HG03139 (cell line): ENCODE results near the gene EPB41.
A peak's percentile ranks its signal among the peaks of the same experiment; 100 is the strongest.
"Not testable (repeated sequence)": the region's sequence is repeated elsewhere in the genome, so short reads cannot be mapped to it uniquely, and the experiment has no call there.

Experiments
- ATAC-seq: cut with Tn5 transposase; IDR thresholded peaks from one replicate; pipeline ENCODE4 v1.9.1; 2021; ENCODE audit not compliant: unreplicated experiment

The EPB41 gene

DNA sequence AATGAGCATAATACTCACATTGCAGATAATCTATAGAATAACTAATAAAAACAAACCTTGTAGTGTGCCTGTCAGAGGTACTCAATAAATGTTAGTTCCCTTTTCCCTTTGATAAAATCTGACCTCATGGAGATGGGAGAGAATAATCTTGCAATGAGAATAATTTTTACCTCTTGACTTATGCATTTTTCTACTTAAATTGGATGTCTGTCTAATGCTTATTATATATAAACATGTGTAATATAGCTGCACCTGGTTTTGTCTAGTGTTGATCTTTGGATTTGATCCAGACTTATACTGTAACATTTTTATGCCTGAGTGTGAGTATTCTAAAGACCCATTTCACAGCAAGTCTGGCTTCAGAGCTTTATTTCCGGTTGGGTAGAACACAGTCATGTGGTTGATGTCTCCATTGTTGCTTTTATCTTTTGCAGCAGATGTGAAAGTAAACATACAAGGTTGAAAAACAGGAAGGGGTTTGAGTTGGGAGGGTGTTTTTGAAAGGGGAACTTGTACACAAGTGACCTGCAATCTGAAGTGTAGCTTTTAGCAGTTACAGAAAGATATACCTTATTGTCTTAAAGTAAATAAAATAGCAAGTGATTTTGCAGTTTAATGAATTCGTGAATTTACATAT is 12.4 kb downstream of the EPB41 start:
- ATAC-seq: peak; percentile 90

DNA sequence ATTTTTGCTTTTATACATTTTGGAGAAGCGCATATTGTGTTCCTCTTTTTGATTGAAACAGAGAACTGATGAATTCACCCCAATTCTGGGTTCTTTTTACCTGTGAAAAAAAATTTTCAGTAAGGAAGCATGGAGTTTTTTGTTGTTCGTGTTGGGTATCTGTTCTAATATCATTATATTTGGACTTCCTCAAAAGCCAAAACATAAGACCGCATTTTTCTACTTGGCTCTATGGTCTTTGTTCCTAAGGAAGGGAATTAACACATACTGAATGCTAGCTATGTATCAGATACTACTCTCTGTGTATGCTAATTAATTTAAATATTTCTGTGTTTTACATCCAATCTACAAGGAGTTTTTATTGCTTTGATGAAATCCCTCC is 12.9 kb downstream of the EPB41 start:
- no peak for ATAC-seq

DNA sequence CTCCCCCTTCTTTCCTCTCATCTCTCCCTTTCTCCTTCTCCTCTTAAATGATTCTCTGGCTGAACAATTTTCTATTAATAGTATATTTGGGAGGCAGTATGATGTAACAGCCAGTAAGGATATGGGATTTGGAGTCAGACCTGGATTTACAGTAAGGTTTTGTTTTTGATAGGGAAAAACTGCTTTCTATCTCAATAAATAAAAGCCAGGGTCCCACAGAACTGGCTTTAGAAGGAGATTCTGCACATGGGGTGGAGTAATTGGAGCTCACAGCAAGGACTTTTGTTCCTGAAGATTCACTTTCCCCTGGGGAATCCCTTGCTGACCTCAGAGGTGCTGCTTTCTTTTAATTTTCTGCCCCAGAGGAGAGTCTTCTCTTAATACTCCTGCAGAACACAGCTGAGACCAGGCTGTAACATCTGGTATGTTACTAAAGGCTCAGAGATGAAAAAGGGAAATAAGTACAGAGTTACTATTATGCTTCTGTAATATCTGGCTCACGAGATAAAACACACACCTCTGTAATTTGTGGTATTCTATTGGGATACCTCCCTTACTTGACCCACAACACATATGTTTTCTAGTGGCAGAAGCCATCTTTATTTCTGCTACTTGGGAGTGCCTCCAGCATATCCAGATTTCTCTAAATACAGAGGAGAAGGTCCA is 13.4 kb downstream of the EPB41 start:
- no peak for ATAC-seq

DNA sequence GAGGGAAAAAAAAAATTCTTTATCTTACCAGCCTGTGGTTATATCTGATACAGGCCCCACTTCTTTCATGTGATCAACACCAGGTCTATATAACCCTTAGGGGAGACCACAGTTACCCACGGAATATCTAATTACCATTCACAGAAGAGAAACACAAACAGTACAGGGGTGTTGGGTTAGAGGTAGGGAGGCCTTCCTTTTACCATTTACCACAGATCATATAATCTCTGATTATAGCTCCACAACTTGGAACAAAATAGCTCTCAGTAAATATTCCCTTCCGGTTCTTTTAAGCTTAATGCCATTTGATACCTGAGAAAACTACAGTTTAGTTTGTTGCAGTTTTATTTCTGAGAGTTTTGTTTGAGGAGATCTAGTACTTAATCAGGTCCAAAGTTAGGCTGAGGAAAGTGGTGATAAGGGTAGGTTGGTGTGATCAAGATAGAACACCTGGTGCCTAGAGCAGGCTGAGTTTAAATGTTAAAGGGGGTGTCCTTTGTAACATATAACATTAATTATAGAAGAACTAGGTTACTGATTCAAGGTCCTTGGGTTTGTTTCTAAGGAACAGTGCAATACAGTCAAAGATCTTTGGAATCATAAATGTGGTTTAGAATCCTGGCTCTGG is 14.1 kb downstream of the EPB41 start:
- ATAC-seq: no peak

DNA sequence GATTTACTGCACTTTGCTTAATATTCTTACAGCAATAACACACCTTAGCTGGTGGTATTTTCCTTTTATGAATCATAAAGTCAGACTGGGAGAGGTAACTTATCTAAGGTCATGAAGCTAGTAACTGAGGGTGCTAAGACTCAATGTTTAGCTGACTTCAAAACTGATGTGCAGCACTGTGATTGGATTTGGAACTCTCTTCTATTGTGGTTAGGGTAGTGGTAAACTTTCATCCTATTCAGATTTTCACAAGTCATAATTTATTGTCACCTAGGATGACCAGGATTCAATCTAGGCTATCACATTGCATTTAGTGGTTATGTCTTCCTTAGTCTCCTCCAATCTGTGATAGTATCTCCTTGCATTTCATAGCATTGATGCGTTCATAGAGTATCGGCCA is 18.9 kb downstream of the EPB41 start:
- no peak for ATAC-seq

DNA sequence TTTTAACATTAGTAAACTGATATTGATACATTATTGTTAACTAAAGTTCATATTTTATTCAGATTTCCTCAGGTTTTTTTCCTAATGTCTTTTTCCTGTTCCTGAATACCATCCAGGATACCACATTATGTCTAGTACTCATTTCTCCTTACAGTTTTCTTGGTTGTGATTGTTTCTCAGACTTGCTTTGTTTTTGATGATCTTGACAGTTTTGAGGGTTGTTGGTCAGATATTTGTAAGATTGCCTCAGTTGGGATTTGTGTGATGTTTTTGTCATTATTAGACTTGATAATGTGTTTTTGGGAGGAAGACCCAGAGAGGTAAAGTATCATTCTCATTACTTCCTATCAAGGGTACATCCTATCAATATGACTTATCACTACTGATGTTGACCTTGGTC is 19.5 kb downstream of the EPB41 start:
- ATAC-seq: no peak

DNA sequence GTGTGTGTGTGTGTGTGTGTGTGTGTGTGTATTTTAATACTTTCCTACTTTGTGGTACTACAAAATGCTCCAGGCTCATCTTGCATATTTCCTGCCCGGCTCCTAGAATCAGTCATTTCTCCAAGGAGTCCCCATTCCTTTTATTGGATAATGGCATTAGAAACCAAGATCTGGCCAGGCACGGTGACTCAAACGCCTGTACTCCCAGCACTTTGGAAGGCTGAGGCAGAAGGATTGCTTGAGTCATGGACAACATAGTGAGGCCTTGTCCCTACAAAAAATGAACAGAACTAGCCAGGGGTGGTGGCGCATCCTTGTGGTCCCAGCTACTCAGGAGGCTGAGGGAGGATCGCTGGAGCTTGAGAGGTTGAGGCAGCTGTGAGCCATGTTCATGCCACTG is 20.3 kb downstream of the EPB41 start:
- ATAC-seq: no peak

DNA sequence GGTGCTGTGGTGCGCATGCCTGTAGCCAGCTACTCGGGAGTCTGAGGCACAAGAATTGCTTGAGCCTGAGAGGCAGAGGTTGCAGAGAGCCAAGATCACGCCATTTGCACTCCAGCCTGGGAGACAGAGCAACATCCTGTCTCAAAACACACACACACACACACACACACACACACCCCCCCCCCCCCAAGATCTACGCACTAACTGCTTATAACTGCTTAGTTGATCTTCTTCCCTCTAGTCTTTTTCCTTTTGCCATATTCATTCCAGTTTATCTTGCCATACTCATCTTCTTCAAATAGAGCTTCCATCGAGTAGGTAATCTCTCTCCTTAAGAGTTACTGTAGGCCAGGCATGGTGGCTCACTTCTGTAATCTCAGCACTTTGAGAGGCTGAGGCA is 20.9 kb downstream of the EPB41 start:
- ATAC-seq: no peak

DNA sequence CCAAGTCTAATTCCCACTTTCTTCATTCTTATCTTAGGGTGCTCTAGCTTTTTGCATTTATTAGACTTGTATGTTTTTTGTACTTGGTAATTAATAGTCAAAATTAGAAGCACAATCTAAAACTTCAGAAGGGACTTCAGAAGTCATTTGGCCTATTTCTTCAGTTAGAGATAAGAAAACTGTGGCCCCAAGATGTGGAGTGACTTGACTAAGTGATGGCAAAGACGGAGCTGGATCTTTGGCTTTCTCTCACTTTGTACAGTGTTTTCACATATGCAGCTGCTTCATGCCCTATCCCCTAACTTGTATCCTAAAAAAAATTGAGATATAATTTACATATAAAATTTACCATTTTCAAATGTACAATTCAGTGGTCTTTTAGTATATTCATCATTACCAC is 21.7 kb downstream of the EPB41 start:
- no peak for ATAC-seq

DNA sequence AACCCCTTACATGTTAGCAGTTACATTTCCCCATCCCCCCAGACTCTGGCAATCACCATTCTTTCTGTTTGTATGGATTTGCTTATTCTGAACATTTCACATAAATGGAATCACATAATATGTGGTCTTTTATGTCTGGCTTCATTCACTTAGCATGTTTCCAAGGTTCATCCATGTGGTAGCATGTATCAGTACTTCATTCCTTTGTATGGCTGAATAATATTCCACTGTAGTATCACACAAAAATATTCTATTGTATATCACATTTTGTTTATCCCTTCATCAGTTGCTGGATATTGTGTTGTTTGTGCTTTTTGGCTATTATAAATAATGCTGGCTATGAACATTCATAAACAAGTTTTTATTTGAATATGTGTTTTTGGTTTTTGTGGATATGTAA is 22.2 kb downstream of the EPB41 start:
- no peak for ATAC-seq

DNA sequence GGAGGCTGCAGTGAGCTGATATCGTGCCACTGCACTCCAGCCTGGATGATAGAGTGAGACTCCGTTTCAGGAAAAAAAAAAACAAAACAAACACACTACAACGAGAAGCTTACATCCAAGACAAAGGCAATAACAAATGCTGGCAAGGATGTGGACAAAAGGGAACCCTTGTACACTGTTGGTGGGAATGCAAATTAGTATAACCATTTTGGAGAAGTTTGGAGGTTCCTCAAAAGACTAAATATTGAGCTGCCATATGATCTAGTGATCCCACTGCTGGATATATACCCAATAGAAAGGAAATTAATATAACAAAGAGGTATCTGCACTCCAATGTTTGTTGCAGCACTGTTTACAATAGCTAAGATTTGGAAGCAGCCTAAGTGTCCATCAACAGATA is 29.2 kb downstream of the EPB41 start:
- not testable (repeated sequence) for ATAC-seq

DNA sequence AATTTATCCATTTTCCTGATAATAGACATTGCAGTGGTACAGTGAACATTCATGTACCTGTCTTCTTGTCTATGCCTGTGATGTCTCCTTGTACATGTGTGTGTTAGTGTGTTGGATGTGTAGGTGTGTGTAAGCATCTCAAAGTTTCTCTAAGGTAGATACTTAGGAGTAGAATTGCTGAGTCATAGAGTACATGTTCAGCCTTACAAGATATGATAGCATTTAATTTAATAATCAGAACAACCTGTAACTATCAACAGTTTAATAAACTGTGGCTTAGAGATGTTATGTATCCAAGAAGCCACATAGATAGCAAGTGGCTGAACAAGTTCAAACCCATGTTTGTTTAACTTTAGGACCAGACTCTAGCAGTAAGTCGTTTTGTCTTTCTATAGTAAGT is 35.6 kb downstream of the EPB41 start:
- no peak for ATAC-seq

DNA sequence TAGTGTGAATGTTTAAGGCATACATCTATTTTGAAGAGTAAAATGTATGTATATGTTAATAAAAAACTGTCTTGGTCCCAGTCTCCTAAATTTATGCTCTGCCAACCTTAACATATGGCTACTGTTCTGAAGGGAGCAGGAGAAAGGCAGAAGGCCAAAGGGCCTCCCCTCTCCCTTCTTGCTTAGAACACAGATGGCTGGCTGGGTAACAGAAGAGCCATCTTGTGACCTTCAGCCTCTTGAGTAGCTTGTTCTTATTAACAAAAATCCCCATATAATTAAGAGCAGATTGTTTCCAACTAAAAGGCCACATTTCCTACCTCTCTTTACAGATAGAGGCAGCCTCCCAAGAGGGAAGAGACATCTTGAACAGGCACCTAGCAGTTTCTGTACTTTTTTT is 36.1 kb downstream of the EPB41 start:
- ATAC-seq: no peak

DNA sequence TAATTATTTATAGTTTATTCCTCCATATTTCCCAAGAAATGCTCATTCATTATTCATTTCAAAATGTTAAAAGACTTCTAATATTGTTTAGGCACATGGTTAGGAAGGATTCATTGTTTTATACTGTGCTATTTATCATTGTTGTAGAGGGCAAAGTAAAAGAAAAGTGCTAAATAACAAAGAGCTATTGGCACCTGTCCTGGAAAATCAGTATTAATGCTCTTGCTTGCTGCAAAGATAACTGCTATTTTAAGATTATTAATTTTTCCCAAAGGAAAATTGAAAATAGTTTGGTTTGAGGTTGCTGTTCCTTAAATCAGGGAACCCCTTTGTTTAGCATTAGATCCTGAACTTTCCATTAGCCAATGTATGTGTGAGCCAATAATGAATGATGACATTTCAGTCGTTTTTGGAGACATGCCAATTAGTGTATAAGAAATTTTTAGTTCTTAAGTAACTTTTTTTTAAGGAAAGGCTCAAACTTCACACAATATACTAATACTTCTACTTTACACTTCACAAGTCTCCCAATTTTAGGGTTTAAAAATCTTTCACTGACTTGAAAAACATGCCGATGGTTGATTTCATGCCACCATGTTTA is 39.9 kb downstream of the EPB41 start:
- no peak for ATAC-seq

DNA sequence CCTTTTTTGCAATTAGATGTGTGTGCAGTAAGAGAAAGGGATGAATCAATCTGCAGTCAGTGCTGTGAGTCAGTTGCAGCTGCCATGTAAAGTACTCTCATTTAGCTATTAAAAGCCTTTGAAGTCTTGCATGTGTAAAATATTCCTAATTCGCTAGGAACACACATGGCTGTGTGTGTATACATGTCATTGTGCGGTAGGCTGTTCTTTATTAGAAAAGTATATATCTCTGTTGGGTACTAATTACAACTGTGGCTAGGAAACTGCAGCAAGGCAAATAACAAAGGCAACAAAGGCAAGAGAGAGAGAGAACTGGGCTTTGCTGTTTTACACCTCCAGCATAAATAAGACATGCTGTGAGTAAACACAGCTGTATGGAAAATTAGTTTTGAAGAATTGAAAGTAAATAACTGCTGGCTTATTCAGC is 41.7 kb downstream of the EPB41 start:
- ATAC-seq: no peak

DNA sequence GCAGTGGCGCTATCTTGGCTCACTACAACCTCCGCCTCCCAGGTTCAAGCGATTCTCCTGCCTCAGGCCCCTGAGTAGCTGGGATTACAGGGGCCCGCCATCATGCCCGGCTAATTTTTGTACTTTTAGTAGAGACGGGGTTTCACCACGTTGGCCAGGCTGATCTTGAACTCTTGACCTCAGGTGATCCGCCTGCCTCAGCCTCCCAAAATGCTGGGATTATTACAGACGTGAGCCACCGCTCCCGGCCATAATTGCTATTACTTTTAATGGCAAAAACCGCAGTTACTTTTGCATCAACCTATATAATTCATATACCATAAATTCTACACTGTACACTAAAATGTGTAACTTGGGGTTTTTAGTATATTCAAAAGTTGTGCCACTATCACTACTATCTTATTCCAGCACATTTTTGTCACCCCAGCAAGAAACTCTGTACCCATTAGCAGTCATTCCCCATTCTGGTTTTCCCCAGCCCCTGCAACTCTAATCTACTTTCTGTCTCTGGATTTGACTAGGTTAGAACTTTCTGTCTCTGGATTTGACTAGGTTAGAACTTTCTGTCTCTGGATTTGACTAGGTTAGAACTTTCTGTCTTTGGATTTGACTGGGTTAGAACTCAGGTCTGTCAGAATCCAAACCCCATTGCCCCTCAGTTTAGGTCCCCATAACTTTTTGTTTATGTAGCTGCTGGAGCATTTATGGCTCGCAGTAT is 47.9 kb downstream of the EPB41 start:
- not testable (repeated sequence) for ATAC-seq

DNA sequence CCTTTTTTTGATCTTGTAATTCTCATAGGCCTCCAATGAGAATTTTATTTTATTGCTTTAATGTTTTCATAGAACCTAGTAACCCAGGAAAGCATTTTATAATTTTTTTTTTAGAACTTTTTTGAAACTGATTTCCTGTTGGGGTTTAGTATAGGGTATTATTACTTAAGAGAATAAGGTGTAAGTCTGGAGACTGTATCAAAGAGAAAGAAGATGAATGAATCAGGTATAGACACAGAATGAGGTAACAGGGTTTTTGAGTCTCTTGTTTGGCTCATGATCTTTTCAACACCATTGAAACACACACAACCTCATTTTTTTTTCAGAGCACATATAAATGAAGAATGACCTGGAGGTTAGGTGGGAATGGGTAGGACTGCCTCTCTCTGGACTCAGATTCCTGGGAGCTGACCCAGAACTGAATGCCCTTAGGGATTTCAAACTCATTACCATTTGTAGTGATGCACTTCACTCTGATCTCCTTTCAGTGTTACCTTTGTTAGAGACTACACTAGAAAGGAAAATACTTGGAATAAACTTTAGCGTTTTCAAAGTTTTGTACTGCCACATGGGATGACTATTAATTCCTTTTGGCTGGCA is 51.0 kb downstream of the EPB41 start:
- no peak for ATAC-seq

DNA sequence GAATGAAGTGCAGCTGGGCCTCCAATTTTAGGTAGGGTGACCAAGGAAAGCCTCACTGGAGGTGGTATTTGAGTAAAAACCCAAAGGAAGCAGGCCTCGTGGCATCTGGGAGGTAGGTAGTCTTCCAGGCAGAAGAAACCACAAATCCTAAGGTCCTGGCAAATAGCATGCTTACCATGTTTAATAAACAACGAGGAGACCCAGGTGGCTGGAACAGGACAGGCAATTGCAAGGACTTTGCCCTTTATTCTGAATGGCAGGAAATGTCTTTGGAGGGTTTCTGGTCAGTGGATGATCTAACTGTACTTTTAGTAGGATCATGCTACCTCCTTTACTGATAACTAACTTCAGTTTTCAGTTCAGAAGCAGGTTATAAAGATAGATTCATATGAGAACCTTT is 52.2 kb downstream of the EPB41 start:
- no peak for ATAC-seq

DNA sequence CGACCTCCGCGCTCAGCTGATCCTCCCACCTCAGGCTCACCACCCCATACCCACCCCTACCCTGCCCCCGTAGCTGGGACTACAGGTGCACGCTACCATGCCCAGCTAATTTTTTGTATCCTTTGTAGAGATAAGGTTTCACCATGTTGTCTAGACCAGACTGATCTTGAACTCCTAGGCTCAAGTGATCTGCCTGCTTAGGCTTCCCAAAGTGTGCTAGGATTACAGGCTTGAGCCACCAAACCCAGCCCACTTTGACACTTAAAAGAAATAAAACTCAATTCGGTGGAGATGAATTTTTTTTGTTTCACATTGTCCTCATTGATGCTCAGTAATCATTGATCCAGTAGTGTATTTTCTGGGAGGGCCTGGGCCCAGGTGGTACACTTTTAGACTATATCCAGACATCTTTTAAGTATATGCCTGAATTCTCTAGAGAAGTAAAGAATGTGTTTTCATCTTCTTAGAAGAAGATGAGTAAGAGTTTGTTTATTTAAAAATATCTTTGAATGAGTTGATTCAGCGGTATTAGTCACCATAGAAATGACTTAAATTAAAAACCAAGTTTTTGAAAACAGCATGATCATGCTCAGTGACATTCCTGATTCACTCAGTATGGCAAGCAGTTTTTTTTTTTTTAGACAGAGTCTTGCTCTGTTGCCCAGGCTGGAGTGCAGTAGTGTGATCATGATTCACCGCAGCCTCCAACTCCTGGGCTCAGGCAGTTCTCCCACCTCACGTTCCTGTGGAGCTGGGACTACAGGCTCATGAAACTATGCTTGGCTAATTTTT is 57.8 kb downstream of the EPB41 start:
- ATAC-seq: no peak
